Liver (tissue), 9 donors: ENCODE measurements around the gene B9D1. TPM values are rescaled to one million over a fixed set of nuclear protein-coding genes. Genes with fewer than 3 reads are reported as not detected.

Experiments used
- DNase-seq: peaks from one replicate; pipeline ENCODE4 v3.0.0-alpha.2; 2017; ENCODE audit warnings: low spot score
- H3K27ac ChIP-seq, 2 donors: one replicate each; pipeline ENCODE4 v1.7.0; 2013; ENCODE audit warnings: inconsistent platforms in 2 of 2, low read length in 2 of 2, control low read depth in 1 of 2, low read depth in 1 of 2, mild to moderate bottlenecking in 1 of 2
- H3K27me3 ChIP-seq, 4 donors: one replicate each; pipeline versions ENCODE4 v1.6.1 to v1.7.0; 2013; ENCODE audit warnings: low read length in 3 of 4, inconsistent platforms in 1 of 4, mild to moderate bottlenecking in 1 of 4, moderate library complexity in 1 of 4; ENCODE audit not compliant: control insufficient read depth in 4 of 4, insufficient read depth in 4 of 4
- H3K36me3 ChIP-seq, 4 donors: one replicate each; pipeline versions ENCODE4 v1.6.1 to v1.7.0; 2013; ENCODE audit warnings: low read length in 3 of 4, mild to moderate bottlenecking in 3 of 4, low read depth in 1 of 4, moderate library complexity in 1 of 4; ENCODE audit not compliant: control insufficient read depth in 4 of 4, insufficient read depth in 3 of 4
- H3K4me1 ChIP-seq, 4 donors: one replicate each; pipeline versions ENCODE4 v1.6.1 to v1.7.0; 2013; ENCODE audit warnings: low read length in 3 of 4, mild to moderate bottlenecking in 3 of 4, moderate library complexity in 1 of 4; ENCODE audit not compliant: control insufficient read depth in 4 of 4, insufficient read depth in 4 of 4
- H3K4me3 ChIP-seq, 3 donors: one replicate each; pipeline versions ENCODE4 v1.6.1 to v1.7.0; 2013; ENCODE audit warnings: low read length in 3 of 3, control low read depth in 1 of 3, low read depth in 1 of 3, mild to moderate bottlenecking in 1 of 3
- H3K9ac ChIP-seq, 2 donors: one replicate each; pipeline ENCODE4 v1.7.0; 2013; ENCODE audit warnings: low read length in 2 of 2, mild to moderate bottlenecking in 2 of 2, moderate library complexity in 2 of 2, control low read depth in 1 of 2, low read depth in 1 of 2
- H3K9me3 ChIP-seq, 4 donors: one replicate each; pipeline versions ENCODE4 v1.6.1 to v1.7.0; 2013; ENCODE audit warnings: low read length in 3 of 4; ENCODE audit not compliant: control insufficient read depth in 4 of 4
- ATF3 ChIP-seq: IDR thresholded peaks from 2 replicates; pipeline ENCODE4 v1.6.1; 2016; ENCODE audit warnings: antibody characterized with exemption
- CTCF ChIP-seq: fragments of 150-350 bp; IDR thresholded peaks from 2 replicates; pipeline ENCODE4 v1.5.1; 2017; ENCODE audit warnings: improper control_type of control experiment, low read depth, low read length; ENCODE audit not compliant: missing input control
- EGR1 ChIP-seq, 2 donors: IDR thresholded peaks; 2 replicates each; pipeline ENCODE4 v1.6.1; 2016 to 2018; ENCODE audit warnings: antibody characterized with exemption in 2 of 2, low read depth in 2 of 2
- FOXA1 ChIP-seq: IDR thresholded peaks from 2 replicates; pipeline ENCODE4 v1.6.1; 2016; ENCODE audit warnings: antibody characterized with exemption
- HNF4A ChIP-seq, 2 donors: conservative IDR thresholded peaks; 2 replicates each; pipeline ENCODE4 v1.6.1; 2016; ENCODE audit warnings: antibody characterized with exemption in 2 of 2, mild to moderate bottlenecking in 2 of 2
- JUND ChIP-seq, 2 donors: IDR thresholded peaks; 2 replicates each; pipeline ENCODE4 v1.6.1; 2016; ENCODE audit warnings: antibody characterized with exemption in 2 of 2
- NR2F2 ChIP-seq: IDR thresholded peaks from 2 replicates; pipeline ENCODE4 v1.6.1; 2016; ENCODE audit warnings: antibody characterized with exemption
- RAD21 ChIP-seq, 2 donors: IDR thresholded peaks; 2 replicates each; pipeline ENCODE4 v1.6.1; 2016; ENCODE audit warnings: antibody characterized with exemption in 2 of 2, mild to moderate bottlenecking in 2 of 2
- REST ChIP-seq: IDR thresholded peaks from 2 replicates; pipeline ENCODE4 v1.6.1; 2016; ENCODE audit warnings: antibody characterized with exemption, mild to moderate bottlenecking
- RXRA ChIP-seq, 2 donors: IDR thresholded peaks; 2 replicates each; pipeline ENCODE4 v1.6.1; 2017 to 2018; ENCODE audit warnings: antibody characterized with exemption in 2 of 2, mild to moderate bottlenecking in 1 of 2
- SP1 ChIP-seq: IDR thresholded peaks from 2 replicates; pipeline ENCODE4 v1.6.1; 2018; ENCODE audit warnings: antibody characterized with exemption, mild to moderate bottlenecking
- TAF1 ChIP-seq: conservative IDR thresholded peaks from 2 replicates; pipeline ENCODE4 v1.6.1; 2016; ENCODE audit warnings: antibody characterized with exemption, mild to moderate bottlenecking
- WGBS: extraction: QIAGEN DNeasy Blood & Tissue Kit; methylation state at CpG from one replicate; pipeline ENCODE4 v1.1.7; 2013; 5-methylcytosine and 5-hydroxymethylcytosine counted together
- polyA plus RNA-seq, 2 donors: library from polyadenylated mRNA; stranded (reverse) in 1 of 2; unstranded in 1 of 2; fragments of 200-250 nt in 1 of 2; fragments of >200 nt in 1 of 2; fragmentation: Nextera tagmentation in 1 of 2; extraction: Ambion mirVana in 1 of 2; gene quantifications; one replicate each; pipeline versions ENCODE4 v1.2.1 to v1.2.3, GENCODE V29; 2013 to 2015
- total RNA-seq, 2 donors: library from RNA; depleted of rRNA; stranded (reverse); fragments of >200 nt; gene quantifications; one replicate each; pipeline ENCODE4 v1.2.3, GENCODE V29; 2014
- TF ChIP-seq, protein P1 (sequence below): IDR thresholded peaks from 2 replicates; pipeline ENCODE4 v1.6.1; 2016; ENCODE audit warnings: antibody characterized with exemption
- donor health status: healthy.
- donor health status: healthy.
- donor health status: healthy.
- donor health status: healthy.
- donor health status: healthy.

B9D1 gene
- total and polyA plus RNA-seq, 4 donors, result 8.4 to 22.0 (median 10.8) TPM

DNA sequence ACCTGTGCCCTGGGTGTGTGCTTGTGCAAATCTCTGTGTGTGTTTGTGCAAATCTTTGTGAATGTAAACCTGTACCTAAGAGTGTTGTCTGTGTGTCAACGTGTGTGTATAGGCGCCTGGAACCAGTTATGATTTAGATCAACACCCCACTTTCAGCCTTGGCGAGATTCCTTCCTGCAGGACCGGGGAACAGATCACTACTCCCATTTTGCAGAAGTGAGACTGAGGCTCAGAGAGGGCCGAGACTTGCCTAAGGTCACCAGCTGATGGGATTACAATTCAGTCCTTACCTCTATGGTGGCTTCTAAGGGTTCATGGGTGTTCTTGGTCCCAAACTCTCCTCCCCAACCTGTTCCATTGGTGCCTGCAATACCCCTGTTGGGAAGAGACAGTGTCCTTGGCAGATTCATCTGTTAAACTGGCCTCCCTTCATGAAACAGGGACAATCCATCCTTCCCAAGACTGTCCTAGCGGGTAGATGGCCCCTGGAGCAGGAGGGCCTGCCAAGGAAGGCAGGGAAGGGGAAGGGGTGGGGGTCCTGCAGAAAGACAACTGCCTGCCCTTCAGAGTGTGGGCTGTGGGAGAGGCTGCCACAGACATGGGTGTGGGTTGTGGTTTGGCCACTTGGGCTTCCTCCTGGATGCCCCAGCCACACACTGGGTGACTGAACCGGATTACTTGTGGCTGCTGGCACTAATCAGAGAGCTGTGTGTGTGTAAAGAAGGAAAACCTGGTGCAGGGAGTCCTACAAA, 8.9 kb upstream of the B9D1 start:
- WGBS, result 90% methylated on average over 7 of the region's 7 CpGs
- no peaks in the 10 kb centered on the region for H3K9me3 ChIP-seq
- H3K4me1 ChIP-seq, result peaks cover 0 to 4% (median under 1%) of the 10 kb centered on the region in 4 donors
- H3K9ac ChIP-seq, result no peak overlapping the region
- peak; percentile 12 for DNase-seq
- H3K36me3 ChIP-seq, result no peaks in the 10 kb centered on the region
- H3K4me3 ChIP-seq, result no peak overlapping the region
- TF ChIP-seq TAF1 (no peak), CTCF (no peak), JUND (IDR thresholded peaks at IDR 0.05) (no peak)
- no peak overlapping the region for H3K27ac ChIP-seq
- H3K27me3 ChIP-seq, result no peaks in the 10 kb centered on the region

DNA sequence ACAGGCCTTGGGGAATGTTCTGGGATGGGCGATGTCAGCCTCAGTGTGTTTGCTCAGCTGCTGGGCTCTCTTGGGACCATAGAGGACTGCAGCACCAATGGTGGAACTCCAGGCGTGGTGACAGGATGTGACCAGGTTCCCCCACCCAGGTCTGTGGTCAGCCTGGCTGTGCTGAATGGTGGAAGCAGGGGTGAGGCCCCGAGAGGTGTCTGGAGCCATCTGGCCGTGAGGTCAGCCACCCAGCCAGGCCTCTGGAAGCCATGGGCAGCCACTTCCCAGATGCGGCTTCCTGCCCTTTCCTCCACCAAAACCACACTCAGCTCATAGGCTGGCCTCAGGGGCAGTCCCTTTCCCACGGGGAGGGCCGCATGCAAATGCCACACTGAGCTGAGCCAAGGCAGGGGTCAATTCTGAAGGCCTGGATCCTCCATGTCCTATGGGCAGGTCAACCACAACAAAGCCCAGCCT, 8.0 kb upstream of the B9D1 start:
- Histone ChIP-seq H3K4me1 (peaks cover 0 to 4% (median under 1%) of the 10 kb centered on the region in 4 donors), H3K9ac (no peak overlapping the region), H3K27ac (no peak overlapping the region), H3K4me3 (no peak overlapping the region), H3K36me3 (no peaks in the 10 kb centered on the region), H3K9me3 (no peaks in the 10 kb centered on the region), H3K27me3 (no peaks in the 10 kb centered on the region)
- 73% methylated on average over 7 of the region's 7 CpGs for WGBS
- peak; percentile 32 for DNase-seq
- peak in 1 of 2 donors; percentile 13 for TF ChIP-seq RXRA (IDR thresholded peaks at IDR 0.05)
- TF ChIP-seq SP1, result no peak

DNA sequence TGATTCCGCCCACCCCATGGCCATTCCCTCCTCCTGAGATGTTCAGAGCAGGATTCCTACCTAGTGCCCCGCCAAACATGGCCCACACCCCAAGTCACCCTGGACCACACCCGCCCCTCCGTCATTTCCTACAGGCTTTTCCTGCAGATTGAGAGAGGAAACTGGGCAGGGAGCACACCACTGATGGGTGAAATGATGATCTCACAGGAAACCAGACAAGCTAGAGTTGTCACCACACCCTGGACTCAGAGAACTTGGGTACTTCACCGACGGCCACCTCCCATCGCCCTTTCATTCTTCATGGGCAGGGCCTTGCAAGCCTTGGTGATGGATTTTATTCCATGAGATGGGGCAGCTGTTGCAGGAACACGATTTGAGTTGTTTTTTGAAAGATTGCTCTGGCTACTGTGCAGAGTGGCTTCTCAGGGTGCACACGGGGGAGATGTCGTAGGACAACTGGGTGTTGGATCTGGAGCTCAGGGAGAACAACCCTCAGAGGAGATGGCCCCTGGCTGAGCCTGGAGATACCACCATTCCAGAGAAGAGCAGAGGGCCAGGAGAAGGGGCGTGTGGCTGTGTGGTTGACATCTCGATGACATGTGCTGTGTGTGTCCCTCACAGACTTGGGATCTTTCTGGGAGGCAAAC, 7.4 kb upstream of the B9D1 start:
- Histone ChIP-seq H3K9ac (no peak overlapping the region), H3K9me3 (no peaks in the 10 kb centered on the region), H3K36me3 (no peaks in the 10 kb centered on the region), H3K27ac (no peak overlapping the region), H3K27me3 (no peaks in the 10 kb centered on the region), H3K4me1 (peaks cover 1 to 10% (median 2%) of the 10 kb centered on the region in 4 donors), H3K4me3 (no peak overlapping the region)
- DNase-seq, result no peak
- TF ChIP-seq JUND (IDR thresholded peaks at IDR 0.05), result no peak
- TF ChIP-seq ATF3, result no peak
- no peak for TF ChIP-seq RAD21 (IDR thresholded peaks at IDR 0.05)
- TF ChIP-seq NR2F2, result no peak
- TF ChIP-seq REST, result no peak
- no peak for TF ChIP-seq EGR1 (IDR thresholded peaks at IDR 0.05; ENCODE audit: low read depth in 2 of 2)
- no peak for TF ChIP-seq FOXA1
- TF ChIP-seq, protein P1, sequence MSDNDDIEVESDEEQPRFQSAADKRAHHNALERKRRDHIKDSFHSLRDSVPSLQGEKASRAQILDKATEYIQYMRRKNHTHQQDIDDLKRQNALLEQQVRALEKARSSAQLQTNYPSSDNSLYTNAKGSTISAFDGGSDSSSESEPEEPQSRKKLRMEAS, result no peak
- no peak for TF ChIP-seq HNF4A (conservative IDR thresholded peaks at IDR 0.05)
- 81% methylated on average over 12 of the region's 12 CpGs for WGBS
